NCI-H82 treated with DMSO at 0.1 percent for 48 hours (cell line): ENCODE data around the gene OTUD6A.

Experiments used
- DNase-seq: peaks from one replicate; lab custom pipeline; 2025; ENCODE audit not compliant: unreplicated experiment; lab: John Stamatoyannopoulos, UW

The OTUD6A gene, protein sequence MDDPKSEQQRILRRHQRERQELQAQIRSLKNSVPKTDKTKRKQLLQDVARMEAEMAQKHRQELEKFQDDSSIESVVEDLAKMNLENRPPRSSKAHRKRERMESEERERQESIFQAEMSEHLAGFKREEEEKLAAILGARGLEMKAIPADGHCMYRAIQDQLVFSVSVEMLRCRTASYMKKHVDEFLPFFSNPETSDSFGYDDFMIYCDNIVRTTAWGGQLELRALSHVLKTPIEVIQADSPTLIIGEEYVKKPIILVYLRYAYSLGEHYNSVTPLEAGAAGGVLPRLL

DNA sequence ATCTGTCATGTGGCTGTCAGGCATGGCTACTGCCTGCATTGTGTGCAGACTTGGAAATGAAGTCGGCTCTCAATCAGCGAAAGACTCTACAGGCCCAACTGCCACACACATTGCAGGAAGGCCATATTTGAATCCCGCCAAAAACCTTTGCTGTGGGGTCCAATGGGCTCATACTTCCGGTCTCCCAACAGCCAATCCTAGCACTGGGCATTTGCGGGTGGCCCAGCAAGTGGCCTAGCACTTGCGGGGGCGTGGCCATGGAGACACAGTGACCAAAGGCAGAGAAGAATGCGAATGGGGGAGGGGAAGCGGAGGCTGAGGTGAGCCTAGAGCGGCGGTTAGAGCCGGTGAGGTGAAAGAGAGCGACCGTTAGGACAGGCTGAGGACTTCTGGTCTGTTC is at the start of gene OTUD6A:
Gene OTUD6A (plus strand): TSS at position 382 of the 400 bp plus-strand sequence. CDS start 68 bp downstream, outside the sequence.
- no peak for DNase-seq

DNA sequence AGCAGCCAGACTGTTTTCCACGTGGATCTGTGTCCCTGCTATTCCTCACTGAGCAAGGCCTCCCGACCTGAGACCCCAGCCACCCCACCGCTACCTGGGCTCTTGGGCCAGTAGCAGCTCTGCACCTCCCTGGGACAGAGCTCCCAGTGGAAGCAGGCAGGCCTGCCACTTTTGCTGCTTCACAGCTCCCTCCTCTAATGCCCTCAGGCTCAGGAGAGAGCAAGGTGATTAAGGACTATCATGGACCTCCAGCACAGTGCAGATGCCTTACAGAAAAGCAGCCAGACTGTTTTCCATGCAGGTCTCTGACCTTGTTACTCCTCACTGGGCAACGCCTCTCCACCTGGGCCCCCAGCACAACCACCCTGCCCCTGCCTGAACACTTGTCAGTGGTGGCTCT is 49.5 kb upstream of the OTUD6A start:
- DNase-seq: no peak

DNA sequence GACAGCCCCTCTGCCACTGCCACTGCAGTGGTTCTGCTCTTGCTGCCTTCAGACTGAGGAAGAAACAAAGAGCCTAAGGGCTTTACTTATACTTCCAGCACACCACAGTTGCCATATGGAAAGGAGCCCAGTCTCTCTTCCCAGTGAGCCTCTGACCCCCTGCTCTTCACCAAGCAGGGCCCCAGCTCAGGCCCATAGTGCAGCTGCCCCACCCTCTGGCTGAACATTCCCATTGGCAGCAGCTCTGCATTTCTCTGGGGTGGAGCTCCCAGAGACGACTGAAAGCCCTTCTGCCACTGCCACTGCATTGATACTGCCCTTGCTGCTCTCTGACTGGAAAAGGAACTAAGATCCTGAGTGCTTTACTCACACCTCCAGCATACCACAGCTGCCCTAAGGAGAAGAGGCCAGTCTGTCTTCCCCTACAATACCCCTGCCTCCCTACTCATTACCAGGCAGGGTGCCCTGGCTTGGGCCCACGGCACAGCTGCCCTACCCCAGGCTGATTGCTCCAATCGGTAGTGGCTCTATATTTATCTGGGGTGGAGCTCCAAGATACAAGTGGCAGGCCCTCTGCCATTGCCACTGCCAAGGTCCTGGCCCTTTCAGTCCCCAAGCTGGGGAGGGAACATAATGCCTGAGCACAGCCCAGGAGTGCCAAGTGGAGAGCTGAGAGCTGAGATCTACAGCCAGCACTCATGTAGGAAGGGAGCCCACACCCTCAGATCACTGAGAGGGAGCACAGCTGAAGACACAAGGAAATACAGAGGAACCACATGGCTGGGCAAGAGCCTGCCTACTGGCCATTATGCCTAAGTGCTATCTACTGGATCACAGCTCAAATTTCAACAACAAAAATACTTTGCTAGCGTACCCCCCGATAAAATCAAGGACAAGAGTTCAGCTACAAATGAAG is 48.5 kb upstream of the OTUD6A start:
- peak; percentile 16 for DNase-seq

DNA sequence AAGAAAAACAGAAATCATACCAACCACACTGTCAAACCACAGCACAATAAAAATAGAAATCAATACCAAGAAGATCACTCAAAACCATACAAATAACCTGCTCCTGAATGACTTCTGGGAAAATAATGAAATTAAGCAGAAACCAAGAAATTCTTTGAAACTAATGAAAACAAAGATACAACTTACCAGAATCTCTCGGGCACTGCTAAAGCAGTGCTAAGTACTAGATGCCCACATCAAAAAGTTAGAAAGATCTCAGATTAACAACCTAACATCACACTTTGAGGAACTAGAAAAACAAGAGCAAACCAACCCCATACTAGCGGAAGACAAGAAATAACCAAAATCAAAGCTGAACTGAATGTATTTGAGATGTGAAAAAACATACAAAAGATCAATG is 45.7 kb upstream of the OTUD6A start:
- DNase-seq: no peak

DNA sequence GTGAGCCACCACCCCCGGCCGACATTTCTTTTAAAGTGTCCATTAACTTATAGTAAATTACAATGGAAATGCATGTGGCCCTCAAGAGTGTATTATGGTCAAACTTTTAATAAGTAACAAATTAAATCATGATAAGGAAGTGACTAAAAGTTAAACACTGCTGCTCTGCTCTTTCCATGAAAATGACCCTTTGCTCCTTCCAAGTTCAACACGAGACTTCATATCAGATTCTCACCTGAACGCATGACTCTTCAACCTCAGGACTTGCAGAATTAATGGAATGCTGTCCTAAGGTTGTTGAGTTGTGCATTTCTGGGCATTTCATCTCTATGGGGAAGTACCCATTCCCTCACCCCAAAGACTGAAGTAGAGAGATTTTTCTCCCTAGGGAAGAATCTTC is 39.6 kb upstream of the OTUD6A start:
- DNase-seq: no peak

DNA sequence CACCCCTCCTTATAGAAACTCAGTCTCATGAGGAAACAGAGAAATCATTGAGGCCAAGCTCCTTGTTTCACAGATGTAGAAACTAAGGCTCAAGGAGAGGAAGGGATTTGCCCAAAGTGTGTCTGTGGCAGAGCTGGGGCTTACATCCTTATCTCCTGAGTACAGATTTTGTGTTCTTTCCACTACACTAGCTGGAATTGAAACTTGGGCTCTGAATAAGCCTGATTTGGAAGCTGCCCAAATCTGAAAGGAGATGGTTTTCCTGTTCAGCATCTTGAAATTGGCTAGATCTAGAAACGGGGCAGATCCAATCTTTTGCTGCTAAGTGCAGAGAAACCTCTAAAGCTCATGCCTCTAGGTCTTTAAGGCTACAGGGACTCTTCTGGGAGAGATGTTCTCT is 36.8 kb upstream of the OTUD6A start:
- no peak for DNase-seq

DNA sequence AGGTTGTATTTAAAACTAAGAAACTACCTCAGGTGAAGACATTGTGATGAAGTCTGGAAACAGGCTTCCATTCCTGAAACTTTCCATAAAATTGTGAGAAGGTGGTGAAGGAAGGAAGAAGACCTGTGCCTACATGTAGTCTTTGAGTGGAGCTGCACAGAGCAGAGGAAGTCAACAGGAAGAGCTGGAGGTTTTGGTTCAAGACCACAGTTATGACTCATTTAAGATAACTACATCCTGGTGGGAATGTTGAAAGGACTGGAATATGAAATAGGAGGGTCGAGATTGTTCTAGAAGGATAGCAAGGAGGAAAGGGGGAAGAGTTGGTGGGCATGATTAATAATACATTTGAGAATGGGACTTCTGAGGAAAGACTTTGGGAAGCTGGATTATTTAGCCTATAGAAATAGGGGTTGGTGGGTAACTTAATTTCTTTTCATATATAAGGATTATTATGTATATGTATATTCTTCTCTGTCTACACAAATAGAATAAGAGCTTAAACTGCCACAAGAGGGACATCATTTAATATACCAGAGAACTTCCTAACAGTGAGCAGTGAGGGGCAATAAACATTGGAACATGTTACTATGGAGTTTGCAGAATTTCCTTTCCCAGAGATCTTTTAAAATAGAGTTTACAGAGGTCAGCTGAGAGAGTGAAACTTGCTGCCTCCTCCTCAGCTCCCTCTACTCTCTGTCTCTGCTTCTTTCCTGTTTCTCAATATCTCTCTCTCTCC is 36.0 kb upstream of the OTUD6A start:
- no peak for DNase-seq

DNA sequence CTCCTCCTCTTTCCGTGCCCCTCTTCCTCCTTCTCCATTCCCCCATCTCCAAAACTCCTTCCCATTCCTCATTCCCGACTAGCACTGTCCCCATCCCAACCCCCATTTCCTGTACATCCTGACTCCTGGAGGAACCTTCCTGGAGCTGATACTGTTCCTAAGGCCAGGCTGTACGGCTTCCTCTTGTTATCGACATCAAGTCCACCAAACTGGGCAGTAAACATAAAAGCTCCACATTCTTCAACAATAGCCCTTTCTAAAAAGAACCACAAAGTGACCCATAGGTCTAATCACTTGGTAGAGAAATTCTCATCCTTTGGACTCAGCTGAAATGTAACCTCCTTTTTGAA is 35.4 kb upstream of the OTUD6A start:
- DNase-seq: no peak

DNA sequence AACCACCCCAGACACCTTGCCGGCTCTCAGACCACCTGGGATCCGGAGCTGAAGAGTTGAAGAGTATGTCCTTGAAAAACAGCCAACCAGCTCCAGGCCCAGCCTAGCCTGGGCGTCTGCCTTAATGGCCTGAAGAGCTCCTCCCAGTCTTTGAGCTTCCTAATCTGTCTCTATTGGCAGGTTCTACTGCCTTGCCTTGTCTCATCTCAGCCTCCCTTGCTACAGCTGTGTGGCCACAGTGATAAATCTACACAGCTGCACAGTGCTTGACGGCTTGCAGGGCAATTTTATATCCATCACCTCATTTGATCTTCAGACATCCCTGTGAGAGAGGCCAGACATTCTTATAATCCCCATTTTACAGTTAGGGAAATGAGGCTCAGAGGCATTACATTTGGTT is 32.4 kb upstream of the OTUD6A start:
- DNase-seq: peak; percentile 61

DNA sequence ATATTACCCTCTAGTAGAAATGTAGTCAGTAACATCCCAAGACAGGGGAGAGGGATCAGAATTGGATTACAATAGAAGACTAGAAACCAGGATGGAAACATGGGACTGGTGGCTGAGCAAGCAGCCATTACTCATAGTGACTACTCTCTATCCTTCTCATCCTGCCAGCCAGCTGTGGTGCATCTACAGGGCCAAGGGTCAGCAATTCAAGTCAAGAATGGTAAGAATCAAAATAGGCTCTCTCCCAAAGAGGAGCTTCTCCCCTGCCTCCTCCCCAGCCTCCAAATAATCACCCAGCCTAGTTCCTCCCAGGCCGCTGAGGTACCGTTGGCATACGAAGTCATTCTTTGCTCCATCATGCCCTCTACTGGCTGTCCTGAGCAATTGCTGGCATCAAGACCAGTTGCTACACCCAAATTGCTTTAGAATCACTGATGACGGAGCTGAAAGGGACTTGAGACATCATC is 31.9 kb upstream of the OTUD6A start:
- peak; percentile 66 for DNase-seq

DNA sequence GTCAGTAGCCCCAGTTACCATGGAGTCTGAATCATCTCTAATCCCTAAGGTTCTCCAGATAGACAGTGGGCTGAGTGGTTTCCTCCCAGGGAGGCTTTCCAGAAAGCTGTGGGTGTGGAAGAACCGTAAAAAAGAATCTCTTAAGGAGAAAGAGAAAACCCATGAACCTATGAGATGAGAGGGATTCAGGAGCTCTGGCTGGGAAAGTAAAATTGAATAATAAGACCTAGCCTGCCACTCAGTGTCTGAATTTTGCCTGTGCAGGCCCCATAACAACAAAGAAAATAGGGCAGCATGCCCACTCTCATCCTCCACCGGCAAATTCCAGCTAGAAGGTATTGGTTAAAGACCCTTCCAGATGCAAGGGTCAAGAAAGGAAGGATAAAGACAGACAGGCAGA is 29.5 kb upstream of the OTUD6A start:
- no peak for DNase-seq

DNA sequence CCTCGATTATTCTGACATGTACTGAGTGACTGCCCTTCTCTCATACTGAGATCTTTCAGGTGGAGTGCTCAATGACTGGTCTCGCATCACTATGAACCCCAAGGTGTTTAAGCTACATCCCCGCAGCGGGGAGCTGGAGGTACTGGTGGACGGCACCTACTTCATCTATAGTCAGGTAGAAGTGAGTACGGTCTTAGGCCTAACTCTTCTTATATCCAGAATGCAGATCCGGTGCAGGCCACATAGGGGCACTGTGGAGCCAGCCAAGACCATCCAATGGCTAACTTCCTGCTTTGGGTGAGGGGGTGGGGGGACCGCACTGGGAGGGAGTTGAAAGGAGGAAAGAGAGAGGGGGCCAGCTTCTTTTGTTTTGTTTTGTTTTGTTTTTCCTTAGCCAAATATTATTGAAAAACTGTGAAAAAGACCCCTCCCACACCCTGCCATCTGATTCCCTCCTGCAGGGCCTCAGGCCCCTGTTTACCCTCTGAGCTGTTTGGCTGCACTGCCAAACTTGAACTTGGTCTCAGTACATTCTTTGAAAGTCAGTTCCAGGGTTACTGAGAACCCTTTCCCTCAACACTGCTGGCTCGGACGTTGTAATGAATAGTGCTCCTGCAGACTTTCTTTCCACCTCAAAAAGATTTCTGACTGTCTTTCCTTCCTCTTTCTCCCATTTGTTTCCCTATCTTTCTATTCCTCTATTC is 28.8 kb upstream of the OTUD6A start:
- DNase-seq: peak; percentile 42

DNA sequence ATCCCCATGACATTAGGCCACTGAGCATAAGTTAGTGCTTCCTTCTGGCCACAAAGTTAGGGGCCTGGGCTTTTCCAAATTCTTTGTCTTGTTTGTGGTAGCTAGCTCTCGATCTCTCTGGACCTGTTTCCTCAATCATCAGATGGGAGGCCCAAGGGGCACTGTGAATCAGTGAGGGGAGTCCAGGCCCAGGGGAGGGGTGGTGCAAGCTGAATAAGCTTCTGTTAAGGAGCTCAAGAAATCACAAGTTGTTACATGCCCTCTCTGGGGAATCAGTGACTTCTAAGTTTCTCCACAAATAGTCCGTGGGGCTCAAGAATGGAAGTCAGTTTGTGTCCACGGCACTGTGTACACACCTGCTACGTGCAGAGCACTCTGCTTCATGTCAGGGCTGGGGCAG is 27.6 kb upstream of the OTUD6A start:
- no peak for DNase-seq

DNA sequence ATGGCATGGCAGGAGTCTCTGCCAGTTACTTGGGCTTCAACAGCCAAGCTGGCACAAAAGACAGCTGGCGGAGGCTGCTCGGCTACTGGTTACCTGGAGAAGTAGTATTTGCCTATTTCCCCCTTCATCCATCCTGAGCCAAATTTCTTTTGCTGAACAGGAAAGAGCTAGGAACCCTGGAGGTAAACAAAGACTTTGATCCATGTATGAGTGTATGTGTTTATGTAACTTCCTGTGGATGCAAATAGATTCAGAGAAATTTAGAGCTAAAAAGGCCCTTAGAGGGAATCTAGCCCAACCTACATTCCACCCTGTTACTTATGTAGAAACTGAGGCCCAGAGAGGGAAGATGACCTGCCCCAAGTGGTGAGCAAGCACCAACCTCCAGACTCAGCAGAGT is 23.7 kb upstream of the OTUD6A start:
- no peak for DNase-seq

DNA sequence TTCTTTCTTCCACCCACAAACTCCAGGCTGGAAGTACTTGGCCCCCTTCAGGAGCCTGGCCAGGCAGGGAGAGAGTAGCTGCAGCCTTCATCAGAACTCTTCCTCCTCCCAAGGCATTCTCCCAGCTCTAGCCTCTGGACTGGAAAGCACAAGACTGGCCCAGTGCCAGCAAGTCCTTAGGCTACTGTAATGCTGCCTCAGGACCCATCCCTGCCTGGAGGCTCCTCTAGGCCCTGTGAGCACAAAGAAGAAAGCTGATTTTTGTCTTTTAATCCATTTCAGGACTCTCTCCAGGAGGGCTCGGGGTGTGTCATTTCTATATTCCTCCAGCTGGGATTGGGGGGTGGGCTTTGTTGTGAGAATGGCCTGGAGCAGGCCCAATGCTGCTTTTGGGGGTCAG is 23.3 kb upstream of the OTUD6A start:
- DNase-seq: no peak

DNA sequence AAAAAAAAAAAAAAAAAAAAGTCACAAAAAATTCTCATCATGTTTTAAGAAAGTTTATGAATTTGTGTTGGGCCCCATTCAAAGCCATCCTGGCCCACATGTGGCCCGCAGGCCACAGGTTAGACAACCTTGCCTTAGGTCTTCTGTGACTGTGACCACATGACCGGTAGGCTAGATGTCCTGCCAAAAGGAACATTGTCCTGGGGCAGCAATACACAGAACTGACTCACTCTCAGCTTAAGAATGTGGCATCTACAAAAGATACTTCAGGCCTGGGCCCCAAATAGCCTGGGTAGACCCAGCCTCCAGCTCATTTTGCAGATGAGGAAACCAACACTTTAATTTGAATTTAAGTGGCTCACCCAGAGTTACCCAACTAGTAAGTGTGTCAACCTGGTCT is 22.5 kb upstream of the OTUD6A start:
- no peak for DNase-seq

DNA sequence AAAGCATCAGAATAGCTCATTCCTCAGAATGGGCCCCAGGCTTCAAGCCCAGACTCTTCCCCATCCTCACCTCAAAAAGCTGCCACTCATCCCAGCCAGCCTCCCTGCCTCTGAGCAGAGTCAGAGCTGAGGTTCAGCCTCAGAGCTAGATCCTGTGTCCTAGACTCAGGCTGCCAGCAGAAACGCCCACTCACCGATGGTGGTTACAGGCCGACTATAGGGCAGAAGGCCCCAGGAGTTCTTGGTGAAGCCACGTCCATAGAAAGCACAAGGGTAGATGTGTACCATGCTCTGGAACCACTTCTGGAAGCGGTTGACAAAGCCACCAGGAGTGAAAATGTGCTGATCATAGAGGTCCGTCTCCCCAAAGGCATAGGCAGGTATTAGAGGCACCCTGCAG is 20.3 kb upstream of the OTUD6A start:
- DNase-seq: no peak

DNA sequence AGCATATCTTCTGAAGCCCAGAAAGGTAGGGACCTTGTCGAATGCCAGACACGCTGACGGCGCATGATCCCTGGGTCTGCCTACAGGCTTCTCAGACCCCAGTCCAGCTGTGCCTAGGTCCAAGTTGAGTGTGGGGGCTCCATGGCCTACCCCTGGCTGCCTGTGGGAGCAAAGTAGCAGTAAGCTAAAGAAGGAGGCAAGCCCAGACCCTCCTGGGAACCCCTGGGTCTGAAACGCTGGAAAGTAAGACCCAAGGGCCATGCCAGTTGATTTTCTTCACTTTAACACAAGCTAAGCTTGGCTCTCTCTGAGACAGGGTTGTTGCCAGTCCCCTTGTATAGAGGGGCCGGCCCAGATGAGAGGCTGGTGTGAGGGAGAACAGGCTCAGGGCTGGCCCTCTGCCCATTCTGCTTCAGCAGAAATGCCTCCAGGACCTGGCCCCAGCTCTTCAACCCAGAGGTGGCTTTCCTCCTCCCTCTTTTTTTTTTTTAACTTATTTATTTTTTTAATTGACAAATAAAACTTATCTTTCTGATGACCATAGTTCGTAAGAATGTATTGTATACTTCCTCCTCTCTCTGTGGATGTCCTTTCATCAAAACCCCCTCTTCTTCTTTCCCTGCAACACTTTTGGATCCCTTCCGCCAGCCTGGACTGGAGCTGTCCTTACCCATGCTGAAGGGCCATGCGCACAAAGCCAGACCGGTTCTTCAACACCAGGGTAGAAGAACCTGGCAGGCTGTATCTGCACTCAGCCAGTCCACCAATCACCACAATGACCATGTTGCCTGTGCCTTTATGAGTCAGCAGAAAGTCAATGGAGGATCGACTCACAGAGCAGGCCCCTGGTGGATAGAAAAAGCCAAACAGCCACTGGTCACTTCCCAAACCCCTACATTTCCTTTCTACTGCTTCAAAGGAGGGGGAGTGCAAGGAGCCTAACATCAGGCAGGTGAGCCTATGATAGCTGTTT is 19.6 kb upstream of the OTUD6A start:
- no peak for DNase-seq

DNA sequence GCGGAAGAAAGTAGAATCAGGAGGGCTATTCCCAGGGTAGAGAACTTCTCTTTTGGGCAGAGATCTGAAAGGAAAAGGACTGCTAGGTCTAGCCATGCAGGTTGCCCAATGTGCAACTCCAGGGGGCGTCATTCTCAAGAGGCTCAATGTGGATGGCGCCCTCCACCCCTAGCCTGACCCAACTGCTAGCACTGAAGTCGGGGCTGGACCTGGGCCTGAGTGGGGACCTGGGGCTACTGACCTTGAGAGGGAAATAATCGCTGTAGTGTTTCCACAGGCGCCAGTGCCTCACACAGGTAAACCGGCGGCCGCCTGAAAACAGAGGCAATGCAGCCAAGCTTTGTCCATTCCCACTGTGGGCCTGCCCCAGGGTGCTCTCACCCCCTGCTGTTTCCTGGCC is 18.6 kb upstream of the OTUD6A start:
- DNase-seq: no peak
